ENCODE data around the gene MNAT1. TPM values are rescaled to one million over a fixed set of nuclear protein-coding genes. Genes with fewer than 3 reads are reported as not detected.

The MNAT1 gene
- total and polyA plus RNA-seq, 9 of the 15 experiments (the other 6 are each of a cell fraction or from before 2014, with no cell fraction given) = 37.8 to 83.3 (median 60.4) TPM

- TF ChIP-seq ELK1 (CRISPR knock-in tag; IDR thresholded peaks at IDR 0.05) (no peak), SRSF7 (optimal IDR thresholded peaks at IDR 0.05; ENCODE audit: low read depth, low read length) (no peak), HLTF (IDR thresholded peaks at IDR 0.05) (no peak), MITF (IDR thresholded peaks at IDR 0.05) (peak; percentile 80), THAP12 (CRISPR knock-in tag; IDR thresholded peaks at IDR 0.05) (no peak), ZNF785 (CRISPR knock-in tag; IDR thresholded peaks at IDR 0.05) (no peak), ZFP36 (IDR thresholded peaks at IDR 0.05; ENCODE audit: low read depth, low read length, partially characterized antibody) (no peak), MYC (IDR thresholded peaks at IDR 0.05; ENCODE audit: low read depth, low read length) (peak; percentile 50; the same call in 1 of the 2 replicates), MYC (CRISPR knock-in tag; IDR thresholded peaks at IDR 0.05; ENCODE audit: borderline replicate concordance, low read depth) (no peak), ARNT (IDR thresholded peaks at IDR 0.05) (peak; percentile 72 to 77; a peak in 3 of 4 replicates), TCF7 (IDR thresholded peaks at IDR 0.05; ENCODE audit: borderline replicate concordance) (no peak), DLX4 (CRISPR knock-in tag; IDR thresholded peaks at IDR 0.05) (no peak), MNT (conservative IDR thresholded peaks at IDR 0.05) (peak; percentile 61 to 75), ZKSCAN3 (CRISPR knock-in tag; IDR thresholded peaks at IDR 0.05) (no peak), ATF7 (IDR thresholded peaks at IDR 0.05) (peak; percentile 44; the same call in 1 of the 2 replicates), KLF13 (tag; IDR thresholded peaks at IDR 0.05; ENCODE audit: borderline replicate concordance, low read depth) (no peak), ZNF3 (CRISPR knock-in tag; IDR thresholded peaks at IDR 0.05) (no peak), ZBTB11 (CRISPR knock-in tag; IDR thresholded peaks at IDR 0.05) (peak in 1 of 3 experiments; percentile 55; a peak in 1 of 6 replicates)
Observed at GRCh38 chr14:60989599-60989998, 255.0 kb downstream of the MNAT1 start (continued).

Data from K562 (cell line).